OCI-LY3 (cell line): ENCODE results near the gene QSOX2.
A peak's percentile ranks its signal among the peaks of the same experiment; 100 is the strongest.

Source experiments
- H2AFZ ChIP-seq: fragments of 200-600, 300-600 bp; shearing (Covaris generic); 2 replicates; pipeline ENCODE4 v1.6.0; 2014; ENCODE audit warnings: antibody characterized with exemption, low read depth, low read length
- H3K27ac ChIP-seq: fragments of 200-600, 300-600 bp; sonication (generic); 2 replicates; pipeline ENCODE4 v1.5.1; 2014; ENCODE audit warnings: mild to moderate bottlenecking, low read length, moderate library complexity, mixed read lengths
- H3K27me3 ChIP-seq: fragments of 200-600, 300-600 bp; sonication (generic); 2 replicates; pipeline ENCODE4 v1.6.1; 2014; ENCODE audit warnings: low read depth, low read length, mixed read lengths
- H3K36me3 ChIP-seq: fragments of 200-600, 300-600 bp; sonication (generic); replicated peaks from 2 replicates; pipeline ENCODE3; 2014; ENCODE audit warnings: low read depth, low read length, mixed read lengths
- H3K4me1 ChIP-seq: fragments of 300-600, 200-600 bp; sonication (generic); 2 replicates; pipeline ENCODE4 v1.6.1; 2014; ENCODE audit warnings: low read length, mixed read lengths
- H3K4me2 ChIP-seq: fragments of 200-600, 300-600 bp; sonication (generic); 2 replicates; pipeline ENCODE4 v1.6.1; 2014; ENCODE audit warnings: low read length, mixed read lengths
- H3K4me3 ChIP-seq: fragments of 300-600, 200-600 bp; sonication (generic); 2 replicates; pipeline ENCODE4 v1.5.1; 2014; ENCODE audit warnings: antibody characterized with exemption, mild to moderate bottlenecking, low read length, moderate library complexity
- H3K79me2 ChIP-seq: fragments of 300-600, 200-600 bp; shearing (Covaris generic); 2 replicates; pipeline ENCODE4 v1.6.1; 2014; ENCODE audit warnings: mild to moderate bottlenecking, low read length, mixed read lengths
- H3K9ac ChIP-seq: fragments of 300-600, 200-600 bp; shearing (Covaris generic); 2 replicates; pipeline ENCODE4 v1.6.0; 2014; ENCODE audit warnings: mild to moderate bottlenecking, low read length, moderate library complexity
- H3K9me3 ChIP-seq: fragments of 200-600, 300-600 bp; shearing (Covaris generic); 2 replicates; pipeline ENCODE4 v1.6.1; 2014; ENCODE audit warnings: low read length, mixed read lengths; ENCODE audit not compliant: insufficient read depth
- H4K20me1 ChIP-seq: fragments of 200-600, 300-600 bp; sonication (generic); 2 replicates; pipeline ENCODE4 v1.6.1; 2016; ENCODE audit warnings: low read length, mixed read lengths; ENCODE audit not compliant: insufficient read depth
- EZH2phosphoT487 ChIP-seq: fragments of 200-600 bp; shearing (Covaris generic); IDR thresholded peaks from 2 replicates; pipeline ENCODE4 v1.6.1; 2018; ENCODE audit warnings: antibody characterized with exemption, mixed run types, low read depth
- TF ChIP-seq, protein P1 (sequence below): fragments of 200-600, 300-600 bp; sonication (generic); IDR thresholded peaks from 2 replicates; pipeline ENCODE4 v1.5.1; 2014; ENCODE audit warnings: antibody characterized with exemption, low read length, low read depth

The QSOX2 gene

DNA sequence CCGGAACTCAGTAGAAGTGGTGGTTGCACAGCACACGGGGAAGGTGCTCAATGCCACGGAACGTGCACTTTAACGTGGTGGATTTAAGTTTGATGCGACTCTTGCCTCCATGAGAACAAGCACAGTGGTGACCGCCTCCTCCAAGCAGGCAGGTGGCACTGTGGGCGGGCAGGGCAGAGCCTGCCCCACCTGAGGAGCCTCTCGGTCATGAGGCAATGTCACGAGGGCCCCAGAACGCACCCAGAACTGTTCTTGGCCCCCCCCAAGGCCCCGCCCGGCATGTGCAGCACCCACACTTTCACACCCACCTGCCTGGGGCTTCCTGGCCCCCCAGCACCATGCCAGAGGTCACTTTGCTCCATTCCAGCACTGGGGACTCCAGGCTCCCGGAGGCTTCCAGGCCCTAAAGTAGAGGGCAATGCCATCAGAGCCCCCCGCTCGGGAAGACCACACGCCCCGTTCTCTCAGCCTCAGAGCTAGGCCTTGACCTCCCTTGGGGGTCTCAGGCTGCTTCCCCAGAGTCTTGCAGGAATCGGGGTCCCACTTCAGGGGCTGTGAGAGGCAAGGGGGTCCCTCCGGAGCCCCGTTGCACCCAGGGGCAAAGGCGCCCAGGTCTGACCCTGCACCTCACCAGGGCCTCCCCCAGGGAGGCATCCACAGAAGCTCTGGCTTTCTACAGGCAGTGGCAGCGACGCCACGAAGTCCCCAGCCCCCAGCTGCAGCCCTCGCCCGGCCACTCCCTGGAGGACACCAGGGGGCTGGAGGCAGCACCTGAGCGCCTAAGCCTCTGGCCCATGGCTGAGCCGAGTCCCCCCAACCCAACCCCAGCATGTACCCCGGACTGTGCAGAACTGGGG lies 44.3 kb upstream of the QSOX2 start:
- Histone ChIP-seq H3K36me3 (no peaks in the 10 kb centered on the region), H3K9ac (no peak overlapping the region), H4K20me1 (no peaks in the 10 kb centered on the region), H2AFZ (no peak overlapping the region; the same call in 1 of the 2 replicates), H3K79me2 (no peaks in the 10 kb centered on the region), H3K4me2 (peak overlapping the region; percentile 27; the same call in 1 of the 2 replicates), H3K27me3 (no peaks in the 10 kb centered on the region), H3K27ac (no peak overlapping the region), H3K4me1 (peaks cover 10% of the 10 kb centered on the region), H3K9me3 (no peaks in the 10 kb centered on the region), H3K4me3 (no peak overlapping the region)
- no peak for TF ChIP-seq EZH2phosphoT487
- TF ChIP-seq, protein P1, sequence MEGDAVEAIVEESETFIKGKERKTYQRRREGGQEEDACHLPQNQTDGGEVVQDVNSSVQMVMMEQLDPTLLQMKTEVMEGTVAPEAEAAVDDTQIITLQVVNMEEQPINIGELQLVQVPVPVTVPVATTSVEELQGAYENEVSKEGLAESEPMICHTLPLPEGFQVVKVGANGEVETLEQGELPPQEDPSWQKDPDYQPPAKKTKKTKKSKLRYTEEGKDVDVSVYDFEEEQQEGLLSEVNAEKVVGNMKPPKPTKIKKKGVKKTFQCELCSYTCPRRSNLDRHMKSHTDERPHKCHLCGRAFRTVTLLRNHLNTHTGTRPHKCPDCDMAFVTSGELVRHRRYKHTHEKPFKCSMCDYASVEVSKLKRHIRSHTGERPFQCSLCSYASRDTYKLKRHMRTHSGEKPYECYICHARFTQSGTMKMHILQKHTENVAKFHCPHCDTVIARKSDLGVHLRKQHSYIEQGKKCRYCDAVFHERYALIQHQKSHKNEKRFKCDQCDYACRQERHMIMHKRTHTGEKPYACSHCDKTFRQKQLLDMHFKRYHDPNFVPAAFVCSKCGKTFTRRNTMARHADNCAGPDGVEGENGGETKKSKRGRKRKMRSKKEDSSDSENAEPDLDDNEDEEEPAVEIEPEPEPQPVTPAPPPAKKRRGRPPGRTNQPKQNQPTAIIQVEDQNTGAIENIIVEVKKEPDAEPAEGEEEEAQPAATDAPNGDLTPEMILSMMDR: peak; percentile 27; the same call in 1 of the 2 replicates

DNA sequence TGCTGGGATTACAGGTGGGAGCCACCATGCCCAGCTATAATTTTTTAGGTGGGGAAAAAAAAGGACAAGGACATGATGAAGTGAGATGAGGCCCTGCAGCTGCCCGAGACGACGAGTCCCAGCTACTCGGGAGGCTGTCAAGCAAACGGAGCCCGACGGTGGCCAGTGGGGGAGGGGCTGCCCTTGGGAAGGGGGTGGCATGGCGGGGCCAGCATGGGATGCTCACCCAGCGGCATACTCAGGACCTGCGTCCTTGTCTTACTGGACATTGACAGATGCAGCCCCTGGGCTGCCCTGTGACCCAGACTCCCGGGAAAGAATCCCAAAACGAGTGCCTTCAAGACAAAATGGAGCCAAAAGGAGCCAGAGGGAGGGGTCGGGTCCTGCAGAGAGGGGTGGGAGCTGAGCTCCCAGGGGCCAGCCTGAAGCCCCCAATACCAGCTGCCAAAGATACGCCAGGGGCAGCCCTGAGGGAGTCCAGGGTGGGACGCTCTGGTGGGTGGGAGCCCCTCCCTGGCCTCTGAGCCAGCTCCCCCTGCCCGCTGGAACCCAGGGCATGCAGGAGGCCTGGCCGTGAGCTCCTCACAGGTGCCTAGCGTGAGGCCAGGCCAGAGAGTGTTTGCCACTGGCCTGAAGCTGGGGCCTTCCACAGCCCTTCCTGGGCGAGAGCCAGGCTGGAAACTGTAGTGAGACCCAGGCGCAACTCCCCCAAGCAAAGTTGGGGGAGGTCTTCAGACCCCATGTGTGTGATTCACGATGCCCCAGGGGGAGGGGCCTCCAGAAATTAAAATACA lies 42.5 kb upstream of the QSOX2 start:
- peak overlapping the region; percentile 16; the same call in 1 of the 2 replicates for H3K4me3 ChIP-seq
- peaks cover 15% of the 10 kb centered on the region for H3K4me1 ChIP-seq
- TF ChIP-seq, protein P1: no peak
- no peak for TF ChIP-seq EZH2phosphoT487
- H3K27ac ChIP-seq: no peak overlapping the region
- no peaks in the 10 kb centered on the region for H3K9me3 ChIP-seq
- no peak overlapping the region for H3K9ac ChIP-seq
- peaks cover 4% of the 10 kb centered on the region; the same call in 1 of the 2 replicates for H3K27me3 ChIP-seq
- peak overlapping the region; percentile 46 for H3K4me2 ChIP-seq
- no peaks in the 10 kb centered on the region for H3K36me3 ChIP-seq
- H4K20me1 ChIP-seq: no peaks in the 10 kb centered on the region
- H3K79me2 ChIP-seq: no peaks in the 10 kb centered on the region
- H2AFZ ChIP-seq: peak overlapping the region; percentile 33; the same call in 1 of the 2 replicates

DNA sequence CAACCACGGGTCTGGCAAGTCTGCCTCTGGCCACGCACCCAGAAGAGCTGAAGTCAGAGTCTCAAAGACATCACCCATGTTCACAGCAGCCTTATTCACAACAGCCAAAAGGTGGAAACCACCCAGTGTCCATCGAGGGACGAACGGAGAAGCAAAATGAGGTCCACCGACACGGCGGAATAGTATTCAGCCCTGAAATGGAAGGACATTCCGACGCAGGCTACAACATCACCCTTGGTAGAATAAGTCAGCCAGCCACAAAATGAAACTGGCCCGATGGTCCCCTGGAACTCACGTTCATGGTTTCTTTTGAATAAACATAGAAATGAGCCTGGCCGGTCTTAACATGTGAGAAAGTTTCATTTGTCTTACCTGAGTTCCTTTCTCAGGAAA lies 41.4 kb upstream of the QSOX2 start:
- Histone ChIP-seq H2AFZ (no peak overlapping the region), H3K79me2 (no peaks in the 10 kb centered on the region), H4K20me1 (no peaks in the 10 kb centered on the region), H3K4me1 (peaks cover 17% of the 10 kb centered on the region), H3K36me3 (no peaks in the 10 kb centered on the region), H3K27ac (no peak overlapping the region), H3K9me3 (no peaks in the 10 kb centered on the region), H3K4me3 (no peak overlapping the region), H3K9ac (no peak overlapping the region), H3K4me2 (no peak overlapping the region), H3K27me3 (peaks cover 4% of the 10 kb centered on the region; the same call in 1 of the 2 replicates)
- TF ChIP-seq EZH2phosphoT487: no peak
- TF ChIP-seq, protein P1: no peak

DNA sequence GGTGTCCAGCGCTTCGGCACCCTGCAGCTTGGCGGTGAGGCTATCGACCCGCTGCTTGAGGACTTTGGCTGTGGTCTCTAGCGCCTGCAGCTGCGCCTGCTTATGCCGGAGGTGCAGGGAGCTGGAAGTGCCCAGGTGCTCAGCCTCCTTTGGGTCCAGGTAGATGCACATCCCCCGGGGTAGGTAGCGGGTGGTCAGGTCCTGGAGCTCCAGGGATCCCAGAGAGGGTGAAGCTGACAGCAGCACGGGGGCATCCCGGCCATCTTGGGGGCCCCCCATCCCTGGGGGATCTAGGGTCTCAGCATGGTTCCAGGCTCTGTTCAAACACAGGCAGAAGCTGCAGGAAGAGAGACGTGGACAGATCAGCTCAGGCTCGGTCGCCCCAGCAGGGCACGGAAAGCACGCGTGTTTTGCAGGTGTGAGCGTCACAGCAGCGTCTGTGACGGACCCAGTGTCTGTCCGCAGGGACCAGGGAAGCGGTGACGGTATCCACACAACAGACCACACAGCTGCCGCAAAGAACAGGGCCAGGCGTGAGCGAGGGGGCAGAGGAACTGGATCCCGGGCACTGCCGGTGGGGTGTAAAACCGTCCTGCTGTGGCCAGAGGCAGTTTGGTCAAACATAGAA lies 40.9 kb upstream of the QSOX2 start:
- peaks cover 4% of the 10 kb centered on the region; the same call in 1 of the 2 replicates for H3K27me3 ChIP-seq
- no peak overlapping the region for H3K4me2 ChIP-seq
- no peak overlapping the region for H2AFZ ChIP-seq
- H3K9me3 ChIP-seq: no peaks in the 10 kb centered on the region
- no peaks in the 10 kb centered on the region for H3K36me3 ChIP-seq
- TF ChIP-seq EZH2phosphoT487: no peak
- TF ChIP-seq, protein P1: no peak
- no peak overlapping the region for H3K9ac ChIP-seq
- no peak overlapping the region for H3K27ac ChIP-seq
- no peak overlapping the region for H3K4me3 ChIP-seq
- H3K4me1 ChIP-seq: peaks cover 17% of the 10 kb centered on the region
- H4K20me1 ChIP-seq: no peaks in the 10 kb centered on the region
- H3K79me2 ChIP-seq: no peaks in the 10 kb centered on the region
